SKM-1 treated with dmso at 0.1 percent for 144 hours (cell line): ENCODE measurements around the gene NEK6.

Experiments used
- DNase-seq: peaks from one replicate; lab custom pipeline; 2025; ENCODE audit not compliant: unreplicated experiment; lab: John Stamatoyannopoulos, UW

Gene NEK6

GRCh38 chr9:124392871-124393460 is 135.2 kb downstream of the NEK6 start:
- DNase-seq: peak; percentile 22

GRCh38 chr9:124394167-124394566 is 136.4 kb downstream of the NEK6 start:
- no peak for DNase-seq

GRCh38 chr9:124394596-124394995 is 136.8 kb downstream of the NEK6 start:
- DNase-seq: no peak

GRCh38 chr9:124395826-124396225 is 138.1 kb downstream of the NEK6 start:
- DNase-seq: no peak

- no peak for DNase-seq
These were observed 140.6 kb downstream of the NEK6 start for GRCh38 chr9:124398191-124398935.

GRCh38 chr9:124399323-124399967 is 141.7 kb downstream of the NEK6 start:
- no peak for DNase-seq

- DNase-seq: no peak
These were observed 142.5 kb downstream of the NEK6 start for GRCh38 chr9:124399968-124400940.
